ENCODE results near the gene SDF2L1.

The SDF2L1 gene

DNA sequence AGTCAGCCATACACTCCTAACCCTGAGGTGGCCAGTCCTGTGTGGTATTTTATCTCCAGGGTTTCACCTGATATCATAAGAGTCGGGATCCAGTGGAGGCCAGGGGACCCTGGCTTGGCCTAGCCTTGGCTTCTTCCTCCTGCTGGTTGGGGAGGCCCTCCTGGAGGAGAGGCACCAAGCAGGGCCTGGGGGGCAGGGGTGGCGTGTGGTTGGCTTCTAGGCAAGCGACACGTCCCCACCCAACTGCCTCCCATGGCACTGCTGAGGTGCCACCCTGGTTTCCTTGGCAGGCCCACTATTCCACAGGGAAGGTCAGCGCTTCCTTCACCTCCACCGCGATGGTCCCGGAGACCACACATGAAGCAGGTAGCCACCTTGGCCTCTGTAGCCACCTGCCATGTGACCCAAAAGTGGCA lies 44.1 kb downstream of the SDF2L1 start:
- no peak for ATAC-seq

DNA sequence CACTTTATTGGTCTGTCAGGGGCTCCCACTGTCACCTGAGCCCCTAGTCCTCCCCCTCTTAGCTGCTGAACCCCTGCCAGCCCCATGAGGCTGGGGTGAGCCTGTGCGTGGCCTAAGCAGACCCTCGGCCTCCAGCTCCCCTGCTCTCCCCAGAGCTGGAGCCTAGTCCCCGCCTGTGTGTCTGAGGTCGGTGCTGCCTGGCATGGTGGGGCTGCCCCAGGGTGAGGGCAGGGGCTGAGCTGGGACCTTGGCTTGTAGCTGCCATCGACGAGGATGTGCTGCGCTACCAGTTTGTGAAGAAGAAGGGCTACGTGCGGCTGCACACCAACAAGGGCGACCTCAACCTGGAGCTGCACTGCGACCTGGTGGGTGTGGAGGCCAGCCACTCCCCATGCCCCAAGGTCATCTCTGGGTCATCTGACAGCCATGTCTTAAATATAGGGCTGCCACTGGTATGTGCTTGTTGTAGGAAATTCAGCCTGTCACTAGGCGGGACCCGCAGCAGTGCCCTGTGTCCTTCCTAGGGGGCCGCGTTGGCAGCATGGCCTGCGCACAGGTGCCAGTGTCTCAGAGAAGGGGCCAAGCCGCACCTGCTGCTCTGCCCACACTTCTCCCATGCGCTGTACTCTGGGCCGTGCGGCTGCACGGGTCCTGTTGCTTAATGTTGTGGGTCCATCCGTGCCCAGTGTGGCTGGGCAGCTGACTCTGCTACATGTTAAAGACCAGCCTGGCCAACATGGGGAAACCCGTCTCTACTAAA lies 44.7 kb downstream of the SDF2L1 start:
- TF ChIP-seq ISL1 (CRISPR knock-in tag; IDR thresholded peaks at IDR 0.05) (no peak), CSDC2 (CRISPR knock-in tag; IDR thresholded peaks at IDR 0.05) (no peak), ZNF70 (CRISPR knock-in tag; IDR thresholded peaks at IDR 0.05) (no peak)
- TF ChIP-seq, protein P1, sequence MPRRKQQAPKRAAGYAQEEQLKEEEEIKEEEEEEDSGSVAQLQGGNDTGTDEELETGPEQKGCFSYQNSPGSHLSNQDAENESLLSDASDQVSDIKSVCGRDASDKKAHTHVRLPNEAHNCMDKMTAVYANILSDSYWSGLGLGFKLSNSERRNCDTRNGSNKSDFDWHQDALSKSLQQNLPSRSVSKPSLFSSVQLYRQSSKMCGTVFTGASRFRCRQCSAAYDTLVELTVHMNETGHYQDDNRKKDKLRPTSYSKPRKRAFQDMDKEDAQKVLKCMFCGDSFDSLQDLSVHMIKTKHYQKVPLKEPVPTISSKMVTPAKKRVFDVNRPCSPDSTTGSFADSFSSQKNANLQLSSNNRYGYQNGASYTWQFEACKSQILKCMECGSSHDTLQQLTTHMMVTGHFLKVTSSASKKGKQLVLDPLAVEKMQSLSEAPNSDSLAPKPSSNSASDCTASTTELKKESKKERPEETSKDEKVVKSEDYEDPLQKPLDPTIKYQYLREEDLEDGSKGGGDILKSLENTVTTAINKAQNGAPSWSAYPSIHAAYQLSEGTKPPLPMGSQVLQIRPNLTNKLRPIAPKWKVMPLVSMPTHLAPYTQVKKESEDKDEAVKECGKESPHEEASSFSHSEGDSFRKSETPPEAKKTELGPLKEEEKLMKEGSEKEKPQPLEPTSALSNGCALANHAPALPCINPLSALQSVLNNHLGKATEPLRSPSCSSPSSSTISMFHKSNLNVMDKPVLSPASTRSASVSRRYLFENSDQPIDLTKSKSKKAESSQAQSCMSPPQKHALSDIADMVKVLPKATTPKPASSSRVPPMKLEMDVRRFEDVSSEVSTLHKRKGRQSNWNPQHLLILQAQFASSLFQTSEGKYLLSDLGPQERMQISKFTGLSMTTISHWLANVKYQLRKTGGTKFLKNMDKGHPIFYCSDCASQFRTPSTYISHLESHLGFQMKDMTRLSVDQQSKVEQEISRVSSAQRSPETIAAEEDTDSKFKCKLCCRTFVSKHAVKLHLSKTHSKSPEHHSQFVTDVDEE (CRISPR knock-in tag; IDR thresholded peaks at IDR 0.05): no peak
- no peak for ATAC-seq

More for the DNA sequence above, 44.1 kb downstream of the SDF2L1 start:
- TF ChIP-seq RARB (CRISPR knock-in tag; IDR thresholded peaks at IDR 0.05) (no peak), TCF4 (CRISPR knock-in tag; IDR thresholded peaks at IDR 0.05; ENCODE audit: borderline replicate concordance) (no peak), ARNTL (CRISPR knock-in tag; IDR thresholded peaks at IDR 0.05; ENCODE audit: borderline replicate concordance, low read depth) (no peak), BACH2 (CRISPR knock-in tag; IDR thresholded peaks at IDR 0.05; ENCODE audit: borderline replicate concordance) (no peak), PPARA (CRISPR knock-in tag; IDR thresholded peaks at IDR 0.05; ENCODE audit: borderline replicate concordance) (no peak), CSDC2 (CRISPR knock-in tag; IDR thresholded peaks at IDR 0.05) (no peak), ZFP30 (CRISPR knock-in tag; IDR thresholded peaks at IDR 0.05) (no peak), ZFP3 (CRISPR knock-in tag; IDR thresholded peaks at IDR 0.05) (no peak)
- TF ChIP-seq, protein P2, sequence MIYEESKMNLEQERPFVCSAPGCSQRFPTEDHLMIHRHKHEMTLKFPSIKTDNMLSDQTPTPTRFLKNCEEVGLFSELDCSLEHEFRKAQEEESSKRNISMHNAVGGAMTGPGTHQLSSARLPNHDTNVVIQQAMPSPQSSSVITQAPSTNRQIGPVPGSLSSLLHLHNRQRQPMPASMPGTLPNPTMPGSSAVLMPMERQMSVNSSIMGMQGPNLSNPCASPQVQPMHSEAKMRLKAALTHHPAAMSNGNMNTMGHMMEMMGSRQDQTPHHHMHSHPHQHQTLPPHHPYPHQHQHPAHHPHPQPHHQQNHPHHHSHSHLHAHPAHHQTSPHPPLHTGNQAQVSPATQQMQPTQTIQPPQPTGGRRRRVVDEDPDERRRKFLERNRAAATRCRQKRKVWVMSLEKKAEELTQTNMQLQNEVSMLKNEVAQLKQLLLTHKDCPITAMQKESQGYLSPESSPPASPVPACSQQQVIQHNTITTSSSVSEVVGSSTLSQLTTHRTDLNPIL (CRISPR knock-in tag; IDR thresholded peaks at IDR 0.05; ENCODE audit: low read depth): no peak

DNA sequence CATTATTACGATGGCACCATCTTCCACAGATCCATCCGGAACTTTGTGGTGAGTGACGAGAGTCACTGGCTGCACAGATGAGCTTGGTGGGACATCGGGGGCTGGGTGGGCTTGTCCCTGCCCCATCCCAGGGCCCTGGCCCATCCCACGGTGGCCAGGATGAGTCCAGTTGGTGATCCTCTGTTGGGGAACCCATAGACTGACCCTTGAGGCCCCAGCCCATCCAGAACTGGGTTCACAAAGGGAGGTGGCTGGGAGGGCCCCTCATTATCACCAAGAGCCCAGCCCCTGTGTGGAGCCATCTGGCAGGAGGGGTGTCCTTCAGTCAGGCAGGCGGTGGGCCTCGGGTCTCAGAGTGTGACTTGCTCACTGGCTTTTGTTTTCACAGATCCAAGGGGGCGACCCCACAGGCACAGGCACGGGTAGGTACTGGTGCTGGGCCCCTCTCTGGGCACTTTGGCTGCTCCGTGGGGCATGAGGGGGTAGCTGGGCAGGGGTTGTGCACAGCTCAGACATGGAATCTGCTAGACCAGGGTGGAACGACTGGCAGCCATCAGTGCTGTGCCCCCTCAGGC lies 45.7 kb downstream of the SDF2L1 start:
- TF ChIP-seq TOX (CRISPR knock-in tag; IDR thresholded peaks at IDR 0.05; ENCODE audit: borderline replicate concordance): no peak
- TF ChIP-seq ESRRG (CRISPR knock-in tag; IDR thresholded peaks at IDR 0.05): no peak
- TF ChIP-seq ARNTL (CRISPR knock-in tag; IDR thresholded peaks at IDR 0.05; ENCODE audit: borderline replicate concordance, low read depth): no peak
- ATAC-seq: no peak

DNA sequence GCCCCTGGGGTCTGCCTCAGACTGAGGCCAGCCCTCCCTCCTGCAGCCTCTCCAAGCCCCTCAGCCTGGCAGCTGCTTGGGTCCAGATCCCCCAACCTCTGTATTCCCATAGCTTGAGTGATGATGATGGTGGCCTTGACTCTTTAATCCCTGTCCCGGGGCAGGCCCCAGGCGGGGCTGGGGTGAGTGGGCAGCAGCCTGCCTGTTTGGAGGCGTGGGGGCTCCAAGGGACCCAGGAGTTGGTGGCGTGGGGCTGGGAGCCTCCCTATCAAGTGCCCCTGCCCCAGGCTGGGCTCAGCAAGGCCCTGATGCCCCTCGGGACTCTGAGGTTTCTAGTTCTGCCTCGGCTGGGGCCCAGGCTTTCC lies 46.2 kb downstream of the SDF2L1 start:
- TF ChIP-seq ZNF8 (CRISPR knock-in tag; IDR thresholded peaks at IDR 0.05): no peak
- TF ChIP-seq, protein P3, sequence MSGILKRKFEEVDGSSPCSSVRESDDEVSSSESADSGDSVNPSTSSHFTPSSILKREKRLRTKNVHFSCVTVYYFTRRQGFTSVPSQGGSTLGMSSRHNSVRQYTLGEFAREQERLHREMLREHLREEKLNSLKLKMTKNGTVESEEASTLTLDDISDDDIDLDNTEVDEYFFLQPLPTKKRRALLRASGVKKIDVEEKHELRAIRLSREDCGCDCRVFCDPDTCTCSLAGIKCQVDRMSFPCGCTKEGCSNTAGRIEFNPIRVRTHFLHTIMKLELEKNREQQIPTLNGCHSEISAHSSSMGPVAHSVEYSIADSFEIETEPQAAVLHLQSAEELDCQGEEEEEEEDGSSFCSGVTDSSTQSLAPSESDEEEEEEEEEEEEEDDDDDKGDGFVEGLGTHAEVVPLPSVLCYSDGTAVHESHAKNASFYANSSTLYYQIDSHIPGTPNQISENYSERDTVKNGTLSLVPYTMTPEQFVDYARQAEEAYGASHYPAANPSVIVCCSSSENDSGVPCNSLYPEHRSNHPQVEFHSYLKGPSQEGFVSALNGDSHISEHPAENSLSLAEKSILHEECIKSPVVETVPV (CRISPR knock-in tag; IDR thresholded peaks at IDR 0.05): no peak
- no peak for TF ChIP-seq GLIS3 (CRISPR knock-in tag; IDR thresholded peaks at IDR 0.05)
- TF ChIP-seq SNAI2 (CRISPR knock-in tag; IDR thresholded peaks at IDR 0.05): no peak
- TF ChIP-seq ZNF70 (CRISPR knock-in tag; IDR thresholded peaks at IDR 0.05): no peak
- no peak for TF ChIP-seq TOX (CRISPR knock-in tag; IDR thresholded peaks at IDR 0.05; ENCODE audit: borderline replicate concordance)
- no peak for TF ChIP-seq RARB (CRISPR knock-in tag; IDR thresholded peaks at IDR 0.05)
- TF ChIP-seq ZFP30 (CRISPR knock-in tag; IDR thresholded peaks at IDR 0.05): no peak
- TF ChIP-seq ZC3H10 (CRISPR knock-in tag; IDR thresholded peaks at IDR 0.05): no peak
- no peak for TF ChIP-seq OSR1 (CRISPR knock-in tag; IDR thresholded peaks at IDR 0.05)
- no peak for TF ChIP-seq ESRRG (CRISPR knock-in tag; IDR thresholded peaks at IDR 0.05)
- no peak for TF ChIP-seq ZNF565 (CRISPR knock-in tag; conservative IDR thresholded peaks at IDR 0.05; ENCODE audit: low read depth)
- no peak for ATAC-seq
